GM21717 (cell line): ENCODE measurements around the gene CFAP45.

Experiments
- ATAC-seq: cut with Tn5 transposase; IDR thresholded peaks from one replicate; pipeline ENCODE4 v1.9.1; 2021; ENCODE audit warnings: mild to moderate bottlenecking, moderate library complexity; ENCODE audit not compliant: unreplicated experiment

Gene CFAP45

DNA sequence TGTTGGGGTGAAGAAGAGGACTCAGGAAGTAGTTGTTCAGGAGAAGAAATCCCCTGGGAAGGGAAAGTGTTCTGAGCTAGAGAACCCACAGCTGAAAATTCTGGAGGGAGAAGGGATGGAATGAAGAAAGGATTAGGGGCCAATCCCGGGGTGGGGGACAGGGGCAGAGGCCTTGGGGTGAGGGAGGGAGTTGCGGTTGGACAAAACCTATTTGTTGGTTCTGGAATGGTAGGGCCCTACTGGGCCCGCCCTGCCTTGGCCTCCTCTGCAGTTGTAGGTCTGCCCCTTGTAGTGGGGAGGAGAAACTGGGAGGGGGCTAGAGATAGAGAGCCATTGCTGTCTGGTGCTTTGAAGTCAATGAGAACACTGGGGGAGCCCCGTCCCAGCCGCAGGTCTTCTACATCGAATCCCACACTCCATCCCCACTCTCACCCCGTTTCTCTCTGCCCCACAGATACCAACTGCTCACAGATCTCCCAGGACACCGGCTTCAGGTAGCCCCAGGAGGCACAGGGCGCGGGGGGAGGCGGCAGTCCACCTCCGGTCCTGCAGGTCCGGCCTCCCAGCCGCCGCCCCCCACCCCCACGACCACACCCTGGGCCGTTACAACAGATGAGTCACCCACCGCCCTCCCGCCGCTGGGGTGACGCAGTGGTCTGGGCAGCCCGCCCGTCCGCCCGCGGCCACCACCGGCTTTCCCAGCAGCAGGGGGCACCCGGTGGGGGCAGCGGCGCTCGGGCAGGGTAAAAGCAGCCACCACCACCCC, 24.2 kb upstream of the CFAP45 start:
- no peak for ATAC-seq

GRCh38 chr1:159923203-159924024, 23.4 kb upstream of the CFAP45 start:
- ATAC-seq: peak; percentile 28

DNA sequence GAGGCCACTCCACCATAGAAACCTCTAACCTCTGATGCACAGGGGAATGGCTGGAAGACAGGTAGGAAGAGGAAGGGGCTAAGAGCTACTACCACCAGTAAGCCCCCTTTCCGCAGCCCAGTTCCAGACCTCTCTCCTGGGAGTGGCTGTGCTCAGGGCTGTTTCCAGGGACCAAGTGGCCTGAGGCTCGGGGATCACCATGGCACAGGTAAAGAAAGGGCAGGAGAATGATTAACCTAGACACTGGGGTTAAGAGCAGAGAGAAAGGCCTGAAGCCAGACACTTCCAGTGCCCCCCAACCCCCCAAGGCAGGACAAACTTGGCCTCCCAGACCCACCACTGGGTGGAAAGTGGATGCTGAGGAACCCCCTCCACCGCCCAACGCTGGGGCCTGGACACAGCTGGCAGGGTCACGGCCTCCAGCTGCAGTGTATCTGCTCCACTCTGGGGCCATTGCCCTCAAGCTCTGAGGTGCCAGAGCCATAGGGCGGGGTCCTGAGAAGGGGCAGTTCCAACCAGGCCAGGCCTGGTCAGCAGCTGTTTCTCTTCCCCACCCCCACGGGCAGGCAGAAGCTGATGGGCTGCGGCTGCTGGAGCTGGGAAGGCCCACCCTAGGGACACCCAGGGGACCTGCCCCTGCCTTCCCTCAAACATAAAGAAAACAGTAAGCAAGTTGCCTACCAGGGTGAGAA, 22.7 kb upstream of the CFAP45 start:
- ATAC-seq: no peak

GRCh38 chr1:159921700-159922504, 21.9 kb upstream of the CFAP45 start:
- ATAC-seq: no peak

- ATAC-seq: peak; percentile 28
These were observed 21.3 kb upstream of the CFAP45 start for GRCh38 chr1:159921251-159921650.

DNA sequence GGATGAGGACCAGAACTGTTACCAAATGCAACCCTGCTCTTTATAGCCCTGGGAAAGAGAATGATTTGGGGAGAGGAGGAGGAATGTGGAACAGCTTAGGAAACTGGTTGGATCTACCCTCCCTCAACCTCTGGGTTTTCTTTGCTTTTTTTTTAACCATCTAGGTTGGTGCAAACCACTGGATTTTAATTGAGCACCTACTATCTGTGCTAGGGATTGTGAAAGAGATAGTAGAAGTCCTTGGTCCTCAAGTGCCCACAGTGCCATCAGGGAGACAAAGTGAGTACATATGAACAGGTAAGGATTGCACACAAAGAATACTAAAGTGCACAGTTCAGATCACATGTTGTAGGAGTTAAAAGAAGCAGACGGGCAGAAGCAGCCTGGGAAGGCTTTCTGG, 20.7 kb upstream of the CFAP45 start:
- no peak for ATAC-seq

- no peak for ATAC-seq
These were observed 20.2 kb upstream of the CFAP45 start for GRCh38 chr1:159920202-159920601.

DNA sequence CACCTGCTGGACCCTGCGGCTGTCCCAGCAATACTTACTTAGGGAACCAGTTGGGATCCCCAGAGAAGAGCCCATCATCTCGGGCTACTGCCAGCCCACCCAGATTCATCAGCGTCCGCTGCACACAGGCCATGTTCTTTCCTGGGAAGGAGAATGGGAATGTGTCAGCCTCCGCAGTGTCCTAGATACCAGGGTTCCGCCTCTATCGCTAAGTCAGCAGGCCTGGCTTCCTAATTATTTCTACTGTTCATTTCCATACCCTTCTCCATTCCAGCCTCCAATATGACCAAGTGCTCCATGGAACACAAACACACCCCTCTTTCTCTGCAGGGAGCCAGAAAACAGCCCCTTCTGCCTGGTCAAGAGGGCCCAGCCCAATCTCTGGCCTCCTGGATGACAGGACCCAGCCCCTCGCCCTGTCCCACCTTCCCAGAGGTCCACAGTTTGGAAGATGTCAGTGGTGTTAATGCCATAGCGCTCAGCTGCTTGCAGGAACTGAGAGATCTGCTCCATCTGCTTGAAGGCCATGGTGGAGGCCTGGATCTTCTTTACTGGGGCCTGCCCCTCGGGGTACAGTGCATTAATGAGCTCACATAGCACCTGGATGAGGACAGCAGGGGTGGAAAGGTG, 19.4 kb upstream of the CFAP45 start:
- no peak for ATAC-seq

GRCh38 chr1:159918352-159919200, 18.6 kb upstream of the CFAP45 start:
- ATAC-seq: no peak

- ATAC-seq: no peak
These were observed 17.8 kb upstream of the CFAP45 start for GRCh38 chr1:159917533-159918351.

- no peak for ATAC-seq
These were observed 16.5 kb upstream of the CFAP45 start for GRCh38 chr1:159916242-159917051.

GRCh38 chr1:159915571-159916241, 15.7 kb upstream of the CFAP45 start:
- no peak for ATAC-seq

DNA sequence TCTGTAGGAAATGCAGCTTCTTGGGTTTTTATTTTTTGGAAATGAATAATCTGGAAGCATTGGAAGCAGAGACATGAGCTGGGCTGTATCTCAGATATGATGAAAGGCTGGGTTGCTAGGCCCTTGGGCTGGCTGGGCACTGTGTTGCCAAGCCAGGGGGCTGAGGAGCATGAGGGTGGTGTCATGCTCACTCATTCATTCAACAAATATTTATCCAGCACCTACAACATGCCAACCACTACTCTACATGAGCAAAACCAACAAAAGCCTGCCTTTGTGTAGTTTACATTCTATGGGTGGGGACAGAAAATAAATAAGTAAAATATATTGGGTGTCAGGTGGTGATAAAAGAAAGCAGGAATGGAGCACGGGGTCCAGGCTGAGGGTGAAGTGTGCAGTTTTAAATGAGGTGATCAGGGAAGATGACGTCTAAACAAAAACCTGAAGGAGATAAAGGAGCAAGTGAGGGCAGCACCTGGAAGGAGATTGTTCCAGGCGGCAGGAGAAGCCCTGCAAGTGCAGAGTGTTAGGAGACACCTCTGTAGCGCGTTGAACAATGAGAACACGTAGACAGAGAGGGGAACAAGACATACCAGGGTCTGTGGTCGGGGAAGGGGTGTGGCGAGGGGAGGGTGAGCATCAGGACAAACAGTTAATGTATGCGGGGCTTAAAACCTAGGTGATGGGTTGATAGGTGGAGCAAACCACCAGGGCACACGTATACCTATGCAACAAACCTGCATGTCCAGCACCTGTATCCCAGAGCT, 14.5 kb upstream of the CFAP45 start:
- no peak for ATAC-seq

DNA sequence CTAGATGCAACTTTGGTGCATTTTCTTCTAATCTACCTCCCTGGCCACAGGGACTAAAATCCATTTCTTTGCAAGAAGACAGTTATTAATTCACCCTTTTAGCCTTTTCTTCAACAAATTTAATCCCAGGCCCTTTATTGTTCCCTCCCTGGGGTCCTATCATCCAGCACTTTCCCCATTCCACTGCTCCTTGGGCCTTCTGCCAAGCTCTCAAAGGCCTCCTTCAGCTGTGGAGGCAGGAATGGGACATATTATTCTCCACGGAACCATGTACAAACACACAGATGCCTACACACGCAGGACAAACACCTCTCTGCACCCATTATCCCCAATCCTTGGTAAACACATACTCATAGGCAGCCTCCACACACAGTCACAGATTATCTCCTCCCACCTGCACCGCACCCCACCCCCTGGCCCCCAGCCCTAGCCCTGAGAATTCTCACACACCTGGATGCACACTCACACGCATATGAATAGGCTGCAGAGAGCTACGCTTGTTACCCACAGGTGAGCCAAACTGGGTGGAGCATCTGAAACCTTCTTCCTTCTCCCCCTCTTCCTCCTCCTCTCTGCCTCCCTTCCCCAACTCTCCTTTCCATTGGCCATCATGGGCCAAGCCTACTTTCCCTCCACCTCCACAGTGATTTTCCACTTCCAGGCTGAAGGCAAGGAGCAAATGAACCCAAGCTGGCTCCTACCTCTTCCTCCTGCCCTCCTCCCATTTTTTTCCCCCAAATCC, 13.7 kb upstream of the CFAP45 start:
- no peak for ATAC-seq

- no peak for ATAC-seq
These were observed 11.5 kb upstream of the CFAP45 start for GRCh38 chr1:159911326-159912070.
